Erythroblast (primary cell): ENCODE data around the gene MAP2K7.

ENCODE experiments used
- GATA1 ChIP-seq: IDR thresholded peaks from 2 replicates; pipeline ENCODE4 v1.6.1; 2011; ENCODE audit warnings: low read depth, mild to moderate bottlenecking, control low read depth, low read length, moderate library complexity
- POLR2A ChIP-seq: IDR thresholded peaks from 2 replicates; pipeline ENCODE4 v1.6.1; 2011; ENCODE audit warnings: mild to moderate bottlenecking, low read length

DNA sequence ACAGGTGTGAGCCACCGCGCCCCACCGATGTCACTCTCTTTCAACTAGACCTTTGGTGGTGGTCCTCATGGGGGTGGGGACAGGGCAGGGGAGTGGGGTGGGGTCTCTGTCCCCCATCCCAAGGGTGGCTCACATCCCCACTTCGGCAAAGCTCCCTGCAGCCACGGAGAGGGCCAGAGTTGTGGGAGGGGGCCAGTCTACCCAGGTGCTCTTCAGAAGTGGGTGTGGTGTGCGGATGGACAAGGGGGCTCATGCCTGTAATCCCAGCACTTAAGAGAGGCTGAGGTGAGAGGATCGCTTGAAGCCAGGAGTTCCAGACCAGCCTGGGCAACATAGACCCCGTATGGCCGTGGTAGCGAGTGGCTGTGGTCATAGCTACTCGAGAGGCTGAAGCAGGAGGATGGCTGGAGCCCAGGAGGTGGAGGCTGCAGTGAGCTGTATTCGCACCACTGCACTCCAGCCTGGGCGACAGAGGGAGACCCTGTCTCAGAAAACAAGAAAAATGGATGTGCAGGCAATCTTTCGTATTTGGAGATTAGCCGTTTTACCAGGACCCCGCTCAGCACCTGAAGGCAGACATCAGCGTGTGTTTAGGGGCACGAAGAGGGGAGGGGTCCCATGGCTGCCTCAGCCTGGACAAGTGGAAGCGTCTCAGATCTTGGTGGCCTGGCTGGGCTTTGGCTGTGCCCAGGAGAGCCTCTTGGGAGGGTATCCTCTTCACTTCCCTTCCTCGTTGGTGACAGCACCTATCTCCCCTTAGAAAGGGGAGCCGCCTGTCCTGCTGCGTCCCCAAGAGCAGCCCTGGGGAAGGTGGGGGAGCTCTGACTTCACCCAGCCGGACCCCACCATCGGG, 11.8 kb downstream of the MAP2K7 start:
- TF ChIP-seq POLR2A (no peak), GATA1 (no peak)
